UCSD-AML1 (cell line): Measurements from ENCODE around the gene NELL1.

ENCODE experiments used
- DNase-seq: peaks from one replicate; lab custom pipeline; 2025; ENCODE audit not compliant: unreplicated experiment; lab: John Stamatoyannopoulos, UW

NELL1 gene

DNA sequence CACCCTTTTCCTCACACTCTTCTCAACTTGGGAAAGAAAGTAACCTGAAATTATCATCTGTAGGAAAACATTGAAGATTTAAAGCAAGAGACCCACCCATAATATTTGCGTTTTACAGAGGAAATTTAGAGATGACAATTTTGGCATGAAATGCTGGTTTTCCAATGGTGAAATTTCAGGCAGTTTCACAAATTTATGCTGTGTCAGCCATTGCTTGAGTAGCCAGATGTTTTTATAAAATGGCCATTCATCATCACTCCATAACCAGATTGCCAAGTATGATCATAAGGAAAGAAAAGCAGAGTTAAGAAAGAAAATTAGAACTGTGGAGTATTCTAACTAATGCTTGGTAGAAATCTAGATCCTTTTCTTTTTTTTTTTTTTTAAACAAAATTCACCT, 732.9 kb downstream of the NELL1 start:
- no peak for DNase-seq

- no peak for DNase-seq
Observed at GRCh38 chr11:21403069-21403468, 733.7 kb downstream of the NELL1 start.

DNA sequence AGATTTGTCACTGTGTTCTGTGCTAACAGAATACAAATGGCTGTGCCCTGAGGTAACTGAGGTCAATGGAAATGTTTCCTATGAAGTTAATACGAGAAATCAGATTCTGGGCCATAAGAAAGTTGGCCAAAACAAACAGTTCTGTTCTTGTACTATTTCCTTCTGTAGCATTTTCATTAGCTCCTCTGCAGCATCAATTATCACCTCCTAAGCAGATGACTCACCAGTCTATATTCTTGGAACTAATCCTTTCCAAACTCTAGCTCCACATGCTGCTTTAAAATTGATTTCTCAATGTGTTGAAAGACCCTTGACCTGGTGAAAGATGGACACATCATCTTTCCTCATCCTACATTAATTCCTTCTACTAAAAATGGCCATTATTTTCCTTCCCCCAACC, 736.0 kb downstream of the NELL1 start:
- no peak for DNase-seq

GRCh38 chr11:21410513-21410912, 741.1 kb downstream of the NELL1 start:
- no peak for DNase-seq

DNA sequence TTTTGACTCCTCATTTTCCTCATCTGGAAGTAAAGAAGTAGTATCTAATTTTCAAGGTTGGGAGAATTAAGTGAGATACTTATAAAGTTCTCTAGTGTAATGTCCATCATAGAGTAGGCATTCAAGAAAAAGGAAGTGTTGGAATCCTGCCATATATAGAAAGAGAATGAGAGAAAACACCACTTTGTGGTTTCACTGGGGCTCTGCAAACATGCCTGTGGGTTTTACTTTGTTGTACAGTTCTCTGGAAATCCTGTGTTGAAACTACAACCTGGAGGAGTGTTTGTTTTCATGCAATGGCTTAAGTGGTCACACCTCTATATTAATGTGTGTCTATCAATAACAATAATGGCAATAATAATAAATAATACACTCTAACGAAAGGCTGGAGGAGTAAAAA, 741.7 kb downstream of the NELL1 start:
- no peak for DNase-seq

DNA sequence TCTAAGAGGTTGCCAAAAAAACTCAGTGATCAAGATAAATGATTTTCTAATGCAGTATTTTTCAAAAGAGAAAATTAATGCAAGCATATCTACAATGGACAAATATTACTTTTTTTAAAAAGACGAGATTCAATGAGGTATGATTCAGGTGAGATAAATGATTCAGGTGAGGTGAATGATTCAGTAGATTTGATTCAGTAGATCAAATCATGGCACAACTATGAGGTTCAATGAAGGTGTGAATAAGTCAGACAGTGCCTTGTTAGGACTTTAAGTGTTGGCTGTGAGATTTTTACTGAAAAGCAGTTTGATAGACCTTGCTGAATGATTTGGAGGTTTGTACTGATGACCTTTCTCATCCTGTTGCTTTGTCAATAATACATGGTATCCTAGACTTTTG, 742.2 kb downstream of the NELL1 start:
- no peak for DNase-seq

- DNase-seq = no peak
Observed at GRCh38 chr11:21412652-21413383, 743.4 kb downstream of the NELL1 start.

GRCh38 chr11:21414953-21415352, 745.6 kb downstream of the NELL1 start:
- DNase-seq = no peak

DNA sequence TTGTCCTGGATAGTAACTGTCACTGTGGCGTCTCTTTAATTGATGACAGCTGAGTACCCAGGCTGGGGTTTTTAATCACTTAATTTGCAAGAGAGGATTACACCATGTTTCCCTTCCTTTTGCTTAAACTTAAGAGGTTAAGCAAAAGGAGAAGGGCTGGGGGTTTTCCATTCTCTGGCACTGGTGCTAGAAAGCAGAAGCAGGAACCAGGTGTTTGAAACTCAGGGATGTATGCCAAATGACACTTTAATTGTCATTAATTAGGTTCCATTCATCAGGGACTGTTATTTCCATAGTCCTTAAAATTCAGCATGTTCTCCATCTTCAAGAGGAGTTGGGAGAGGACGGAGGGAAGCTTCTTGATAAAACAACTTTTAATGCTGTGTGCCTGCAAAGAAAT, 746.2 kb downstream of the NELL1 start:
- DNase-seq = no peak

DNA sequence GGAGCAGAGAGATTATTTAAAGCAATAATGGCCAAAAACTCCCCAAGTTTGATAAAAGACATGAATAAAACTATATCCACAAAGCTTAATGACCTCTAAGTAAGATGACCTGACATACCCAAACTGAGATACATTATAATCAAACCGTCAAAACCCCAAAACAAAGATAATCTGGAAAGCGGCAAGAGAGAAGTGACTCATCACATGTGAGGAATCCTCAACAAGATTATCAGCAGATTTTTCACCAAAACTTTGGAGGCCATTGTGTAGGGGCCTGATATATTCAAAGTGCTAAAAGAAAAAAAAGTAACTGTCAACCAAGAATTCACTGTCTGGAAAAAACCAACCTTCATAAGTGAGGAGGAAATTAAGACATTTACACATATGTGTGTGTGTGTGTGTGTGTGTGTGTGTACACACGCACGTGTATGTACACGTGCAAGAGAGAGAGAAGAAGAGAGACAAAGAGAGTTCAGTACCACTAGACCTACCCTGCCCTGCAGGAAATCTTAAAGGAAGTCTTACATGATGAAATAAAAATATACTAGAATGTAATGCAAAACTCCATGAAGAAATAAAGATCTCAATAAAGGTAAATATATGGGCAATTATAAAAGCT, 752.4 kb downstream of the NELL1 start:
- no peak for DNase-seq

DNA sequence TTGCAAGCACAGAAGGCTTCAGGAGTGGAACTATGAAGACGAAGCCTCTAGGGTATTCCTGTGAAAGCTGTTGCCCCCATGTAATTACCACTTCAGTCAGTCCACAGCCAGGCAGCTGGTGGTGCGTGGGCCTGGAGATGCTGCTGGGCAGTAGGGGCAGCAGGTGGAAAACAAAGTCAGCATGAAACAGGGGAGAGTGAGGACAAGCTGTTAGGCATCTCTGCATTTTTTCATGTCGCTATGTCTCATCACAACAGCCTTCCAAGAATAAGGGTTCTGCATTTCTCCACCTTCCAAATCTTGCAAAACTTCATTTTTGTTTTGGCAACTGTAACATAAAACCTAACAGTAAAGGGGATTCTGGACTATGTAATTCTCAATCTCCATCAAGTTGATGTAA, 757.5 kb downstream of the NELL1 start:
- no peak for DNase-seq

GRCh38 chr11:21427726-21428125, 758.3 kb downstream of the NELL1 start:
- no peak for DNase-seq

GRCh38 chr11:21428796-21429195, 759.4 kb downstream of the NELL1 start:
- no peak for DNase-seq

- DNase-seq = no peak
Observed at GRCh38 chr11:21429401-21429800, 760.0 kb downstream of the NELL1 start.

DNA sequence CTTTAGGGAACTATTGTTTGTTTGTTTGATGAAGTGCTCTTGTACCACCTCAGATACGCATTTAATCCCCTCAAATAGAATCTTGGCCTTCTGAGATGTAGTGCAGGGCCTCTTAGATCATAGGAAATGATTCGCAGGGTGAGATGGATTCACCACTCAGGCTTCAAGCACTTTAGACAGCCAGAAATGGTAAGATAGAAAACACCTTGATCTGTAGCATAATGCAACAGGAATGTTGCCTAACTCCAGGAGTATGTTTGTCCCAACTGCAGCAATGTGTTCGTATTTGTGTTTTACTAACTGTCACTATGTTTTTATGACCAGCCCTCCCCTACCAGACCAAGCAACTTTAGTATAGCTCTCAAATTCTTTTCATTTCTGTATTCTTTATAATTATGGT, 761.2 kb downstream of the NELL1 start:
- DNase-seq = no peak

GRCh38 chr11:21446939-21447590, 777.7 kb downstream of the NELL1 start:
- no peak for DNase-seq

- no peak for DNase-seq
Observed at GRCh38 chr11:21447871-21448270, 778.5 kb downstream of the NELL1 start.

DNA sequence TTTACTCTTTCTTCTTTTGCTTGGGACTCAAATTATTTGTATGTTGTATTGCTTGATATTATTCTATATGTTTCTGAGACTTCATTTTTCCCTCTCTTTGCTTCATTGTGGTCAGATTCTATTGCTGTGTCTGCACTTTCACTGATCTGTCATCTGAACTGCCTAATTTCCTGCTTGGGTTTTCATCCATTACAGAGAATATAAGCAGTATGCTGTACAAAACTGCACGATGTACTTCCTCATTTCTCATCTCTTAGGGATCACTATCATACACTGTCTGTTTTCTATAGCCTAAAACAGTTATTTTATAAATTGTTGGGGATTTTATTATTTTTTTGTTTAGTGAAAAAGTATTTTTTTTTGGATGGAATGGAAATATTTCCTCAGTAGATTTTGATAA, 786.8 kb downstream of the NELL1 start:
- DNase-seq = no peak

- no peak for DNase-seq
Observed at GRCh38 chr11:21460082-21460481, 790.7 kb downstream of the NELL1 start.

GRCh38 chr11:21461701-21462100, 792.3 kb downstream of the NELL1 start:
- DNase-seq = no peak

- DNase-seq = no peak
Observed at GRCh38 chr11:21464601-21465193, 795.3 kb downstream of the NELL1 start.

DNA sequence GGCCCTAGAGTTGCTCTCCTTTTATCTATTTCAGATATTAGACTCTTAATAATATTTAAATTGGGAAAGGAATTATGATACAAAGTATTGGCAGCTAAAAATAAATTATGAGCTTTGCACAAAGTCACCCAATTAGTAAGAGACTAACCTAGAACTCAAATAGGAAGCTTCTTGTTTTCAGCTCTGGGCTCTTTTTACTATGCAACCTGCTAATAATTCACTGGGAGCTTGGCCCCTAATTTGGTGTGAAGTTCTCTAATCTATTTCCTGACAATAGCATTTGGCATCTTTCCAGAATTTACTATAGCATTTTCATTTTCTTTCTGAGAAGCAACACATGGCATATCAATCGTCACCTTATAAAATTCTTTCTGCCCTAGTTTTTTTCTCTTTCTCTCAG, 795.8 kb downstream of the NELL1 start:
- no peak for DNase-seq
